Heart left ventricle (tissue), 16 donors: ENCODE measurements around the gene ANKRD11. TPM values are rescaled to one million over a fixed set of nuclear protein-coding genes. Genes with fewer than 3 reads are reported as not detected.
A peak's percentile ranks its signal among the peaks of the same experiment; 100 is the strongest.

ENCODE experiments used
- ATAC-seq, 4 donors: fragments of 200-7000 bp; cut with Tn5 transposase; one replicate each; pipeline ENCODE4 v1.9.1; 2020 to 2022; ENCODE audit warnings: moderate library complexity in 4 of 4, mild to moderate bottlenecking in 3 of 4, moderate number of reproducible peaks in 1 of 4
- DNase-seq, 5 donors: peaks; one replicate each; pipeline ENCODE4 v3.0.0-alpha.2; 2020
- H3K27ac ChIP-seq, 12 donors: fragments of 200-600 bp; sonication (generic) in 4 of 12; one replicate each; pipeline versions ENCODE4 v1.5.0 to v1.8.0; 2016 to 2022; ENCODE audit warnings: mild to moderate bottlenecking in 2 of 12
- H3K27me3 ChIP-seq, 9 donors: fragments of 200-600 bp; sonication (generic) in 2 of 9; one replicate each; pipeline versions ENCODE4 v1.5.1 to v1.8.0; 2016 to 2022; ENCODE audit warnings: mild to moderate bottlenecking in 3 of 9
- H3K36me3 ChIP-seq, 9 donors: fragments of 200-600 bp; sonication (generic) in 2 of 9; one replicate each; pipeline versions ENCODE4 v1.5.0 to v1.8.0; 2018 to 2022; ENCODE audit warnings: mild to moderate bottlenecking in 2 of 9
- H3K4me1 ChIP-seq, 12 donors: fragments of 200-600 bp; sonication (generic) in 4 of 12; one replicate each; pipeline versions ENCODE4 v1.5.0 to v1.8.0; 2016 to 2022; ENCODE audit warnings: mild to moderate bottlenecking in 3 of 12
- H3K4me3 ChIP-seq, 12 donors: fragments of 200-600 bp; sonication (generic) in 4 of 12; one replicate each; pipeline versions ENCODE4 v1.5.0 to v1.8.0; 2017 to 2022; ENCODE audit warnings: mild to moderate bottlenecking in 9 of 12, moderate library complexity in 4 of 12
- H3K9me3 ChIP-seq, 12 donors: fragments of 200-600 bp; sonication (generic) in 4 of 12; one replicate each; pipeline versions ENCODE4 v1.5.0 to v1.8.0; 2016 to 2022; ENCODE audit warnings: mild to moderate bottlenecking in 1 of 12
- CTCF ChIP-seq, 12 donors: fragments of 200-600 bp; sonication (generic) in 4 of 12; IDR thresholded peaks; one replicate each; pipeline versions ENCODE4 v1.5.0 to v1.8.0; 2018 to 2022; ENCODE audit warnings: antibody characterized with exemption in 12 of 12, mild to moderate bottlenecking in 5 of 12
- POLR2A ChIP-seq, 2 donors: fragments of 450-650 bp; IDR thresholded peaks; one replicate each; pipeline ENCODE4 v1.6.1; 2017; ENCODE audit warnings: antibody characterized with exemption in 2 of 2, mild to moderate bottlenecking in 2 of 2, moderate library complexity in 2 of 2
- WGBS, 4 donors: extraction: QIAGEN DNeasy Blood & Tissue Kit in 2 of 4; methylation state at CpG; one replicate each; pipeline versions ENCODE4 v1.1.5 to v1.1.7; 2013 to 2018; 5-methylcytosine and 5-hydroxymethylcytosine counted together
- intact Hi-C, 10 donors: fragments of 100-400 bp; cut with DNase I; formaldehyde crosslinking; loops; one replicate each; pipeline versions ENCODE4 v1.11.1 to v1.14.2; 2022
- polyA plus RNA-seq, 2 donors: library from polyadenylated mRNA; stranded (reverse); fragments of 200-250 nt; gene quantifications; one replicate each; pipeline ENCODE4 v1.2.3, GENCODE V29; 2013
- total RNA-seq, 9 donors: library from RNA; depleted of rRNA in 2 of 9; stranded (reverse); fragments of >200 nt in 2 of 9; fragmentation: NEBNext Ultra II Directional in 3 of 9; extraction: Animal tissue kit (Norgen Biotek cat#: 25700) in 3 of 9; gene quantifications; one replicate each; pipeline versions ENCODE4 v1.1.0 to v1.2.4, GENCODE V29; 2016 to 2023
- donor health status: ischemic (EF 13 %, LVEDD 7.1; RV severe dilation, severe dysfunction).
- donor health status: healthy with polysubstance abuse.
- donor health status: DM: no; HTN: yes; CAD: no.
- donor health status: DM: no; HTN: no; CAD: no.
- donor health status: ischemic (EF 25% LVEDD 6.9; RV normal size, moderate dysfunction).
- donor health status: ischemic (EF 25% LVEDD 5.7; RV mildly dilated, moderate dysfunction).
- donor health status: healthy.
- donor health status: DM: yes; HTN: yes; CAD: no.
- donor health status: ischemic (EF 35%, LVEDD 5.7; RV mildly dilated, moderate dysfunction).
- donor health status: nonischemic (EF 11% LVEDD 7.7; RV severe dilation, severe dysfunction).
- donor health status: DM: yes; HTN: yes; CAD: no.
- donor health status: PGD.
- donor health status: ischemic (EF 29% LVEDD 5.4; RV normal size, mild dysfunction).
- donor health status: nonischemic (EF 23%, LVEDD 6.1; RV moderate dilation, normal function).

The ANKRD11 gene
- total and polyA plus RNA-seq, 11 donors: 53.6 to 123 (median 67.7) TPM

- no peaks in the 10 kb centered on the region for H3K27me3 ChIP-seq
- H3K4me3 ChIP-seq: peak overlapping the region; percentile 56 to 100 (median 88)
- peak; percentile 13 to 64 (median 50) for ATAC-seq
- peak overlapping the region; percentile 85 to 98 (median 94) for H3K27ac ChIP-seq
- peaks cover 6 to 63% (median 54%) of the 10 kb centered on the region in 12 donors for H3K4me1 ChIP-seq
- WGBS, 4 donors: 0 to 2% (median 1%) methylated on average over 14 to 71 of the region's 71 CpGs
- H3K9me3 ChIP-seq: no peaks in the 10 kb centered on the region
- peaks cover 0 to 10% (median 0%) of the 10 kb centered on the region in 9 donors for H3K36me3 ChIP-seq
- intact Hi-C loops: loop anchor here in 7 of 10 donors (5.0 to 10.0 kb wide), 9 partner anchors 37 to 157 kb away; no protein-coding TSS in a partner anchor
- DNase-seq: peak; percentile 82 to 92 (median 86)
- no peak for TF ChIP-seq POLR2A (IDR thresholded peaks at IDR 0.05)
- TF ChIP-seq CTCF (IDR thresholded peaks at IDR 0.05): peak in 4 of 12 donors; percentile 23 to 46 (median 32)
Observed at GRCh38 chr16:89489040-89489897, 1.1 kb downstream of the ANKRD11 start.

GRCh38 chr16:89485701-89486246, 4.6 kb downstream of the ANKRD11 start:
- Histone ChIP-seq H3K4me3 (no peak overlapping the region), H3K27ac (peak overlapping the region in 2 of 12 donors; percentile 5 to 47), H3K27me3 (no peaks in the 10 kb centered on the region), H3K9me3 (no peaks in the 10 kb centered on the region), H3K36me3 (peaks cover 0 to 10% (median 0%) of the 10 kb centered on the region in 9 donors), H3K4me1 (peaks cover 2 to 82% (median 75%) of the 10 kb centered on the region in 12 donors)
- intact Hi-C loops: loop anchor here in 7 of 10 donors (5.0 to 10.0 kb wide), 9 partner anchors 33 to 153 kb away; no protein-coding TSS in a partner anchor
- ATAC-seq (no peak), DNase-seq (no peak)
- WGBS, 4 donors: 46 to 52% (median 47%) methylated on average over 4 of the region's 4 CpGs
- TF ChIP-seq POLR2A (IDR thresholded peaks at IDR 0.05): no peak
- TF ChIP-seq CTCF (IDR thresholded peaks at IDR 0.05): no peak

- H3K4me3 ChIP-seq: no peak overlapping the region
- H3K27ac ChIP-seq: peak overlapping the region in 2 of 12 donors; percentile 5 to 47
- H3K27me3 ChIP-seq: no peaks in the 10 kb centered on the region
- H3K36me3 ChIP-seq: peaks cover 0 to 10% (median 0%) of the 10 kb centered on the region in 9 donors
- TF ChIP-seq CTCF (IDR thresholded peaks at IDR 0.05) (no peak), POLR2A (IDR thresholded peaks at IDR 0.05) (no peak)
- no peaks in the 10 kb centered on the region for H3K9me3 ChIP-seq
- intact Hi-C loops: loop anchor here in 7 of 10 donors (5.0 to 10.0 kb wide), 10 partner anchors 33 to 153 kb away; no protein-coding TSS in a partner anchor
- peaks cover 2 to 89% (median 78%) of the 10 kb centered on the region in 12 donors for H3K4me1 ChIP-seq
- 59 to 70% (median 62%) methylated on average over 11 of the region's 11 CpGs for WGBS, 4 donors
- no peak for ATAC-seq
- no peak for DNase-seq
Observed at GRCh38 chr16:89484923-89485679, 5.3 kb downstream of the ANKRD11 start.
